Ishikawa (cell line): ENCODE results near the gene COIL.

Experiments used
- CEBPB ChIP-seq: IDR thresholded peaks from 2 replicates; pipeline ENCODE4 v1.6.1; 2012
- CREB1 ChIP-seq: IDR thresholded peaks from 2 replicates; pipeline ENCODE4 v1.6.1; 2012; ENCODE audit warnings: low read depth
- EGR1 ChIP-seq: IDR thresholded peaks from 2 replicates; pipeline ENCODE4 v1.6.1; 2012
- EP300 ChIP-seq: IDR thresholded peaks from 2 replicates; pipeline ENCODE4 v1.6.1; 2012; ENCODE audit warnings: borderline replicate concordance
- FOXM1 ChIP-seq: IDR thresholded peaks from 2 replicates; pipeline ENCODE4 v1.6.1; 2012; ENCODE audit warnings: low read depth, borderline replicate concordance
- NFIC ChIP-seq: IDR thresholded peaks from 2 replicates; pipeline ENCODE4 v1.6.1; 2012
- RAD21 ChIP-seq: IDR thresholded peaks from 2 replicates; pipeline ENCODE4 v1.6.1; 2012; ENCODE audit warnings: low read depth
- REST ChIP-seq: IDR thresholded peaks from 2 replicates; pipeline ENCODE4 v1.6.1; 2012; ENCODE audit warnings: low read depth, mild to moderate bottlenecking
- TAF1 ChIP-seq: IDR thresholded peaks from 2 replicates; pipeline ENCODE4 v1.6.1; 2012; ENCODE audit warnings: low read depth, mild to moderate bottlenecking
- TCF12 ChIP-seq: IDR thresholded peaks from 2 replicates; pipeline ENCODE4 v1.6.1; 2012; ENCODE audit warnings: low read depth
- TEAD4 ChIP-seq: IDR thresholded peaks from 2 replicates; pipeline ENCODE4 v1.6.1; 2012
- USF1 ChIP-seq: IDR thresholded peaks from 2 replicates; pipeline ENCODE4 v1.6.1; 2012
- YY1 ChIP-seq: IDR thresholded peaks from 2 replicates; pipeline ENCODE4 v1.6.1; 2012; ENCODE audit warnings: low read depth
- ZBTB7A ChIP-seq: IDR thresholded peaks from 2 replicates; pipeline ENCODE4 v1.6.1; 2012; ENCODE audit warnings: low read depth
- TF ChIP-seq, protein P1 (sequence below): IDR thresholded peaks from 2 replicates; pipeline ENCODE4 v1.6.1; 2012

The COIL gene

GRCh38 chr17:56972111-56972730, 11.4 kb upstream of the COIL start:
- no peak for TF ChIP-seq NFIC
- no peak for TF ChIP-seq USF1

- TF ChIP-seq USF1 (no peak), EGR1 (no peak)
- TF ChIP-seq, protein P1, sequence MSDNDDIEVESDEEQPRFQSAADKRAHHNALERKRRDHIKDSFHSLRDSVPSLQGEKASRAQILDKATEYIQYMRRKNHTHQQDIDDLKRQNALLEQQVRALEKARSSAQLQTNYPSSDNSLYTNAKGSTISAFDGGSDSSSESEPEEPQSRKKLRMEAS: no peak
Observed at GRCh38 chr17:56970974-56971373, 10.1 kb upstream of the COIL start.

DNA sequence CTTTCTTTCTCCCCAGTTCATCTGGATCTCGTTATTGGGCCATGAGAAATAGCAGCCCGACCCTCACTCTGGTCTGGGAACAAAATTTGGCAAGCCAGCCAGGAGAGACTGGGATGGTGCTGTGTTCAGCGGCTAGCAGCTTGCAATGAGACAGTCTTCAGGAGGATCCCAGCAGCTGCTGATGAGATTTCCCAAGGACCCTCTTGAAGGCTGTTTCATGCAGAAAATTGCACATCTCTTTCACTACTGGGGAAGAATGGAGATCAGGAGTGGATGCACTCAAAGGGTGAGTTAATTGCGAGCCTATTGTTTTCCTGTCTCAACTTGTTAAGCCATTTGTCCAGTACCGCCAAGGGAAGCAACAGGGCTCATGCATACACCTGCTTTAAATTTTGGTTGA, 5.5 kb upstream of the COIL start:
- TF ChIP-seq CEBPB (no peak), NFIC (no peak), YY1 (no peak), USF1 (no peak), ZBTB7A (no peak), TEAD4 (no peak), RAD21 (no peak), EP300 (no peak), TCF12 (no peak), REST (no peak), EGR1 (no peak), CREB1 (no peak), TAF1 (no peak), FOXM1 (no peak)
- TF ChIP-seq, protein P1: no peak

- no peak for TF ChIP-seq NFIC
- TF ChIP-seq CREB1: no peak
- TF ChIP-seq ZBTB7A: no peak
- no peak for TF ChIP-seq REST
- no peak for TF ChIP-seq TAF1
- TF ChIP-seq RAD21: no peak
- TF ChIP-seq, protein P1: no peak
- no peak for TF ChIP-seq TEAD4
- no peak for TF ChIP-seq CEBPB
- TF ChIP-seq USF1: no peak
- TF ChIP-seq EP300: no peak
- TF ChIP-seq TCF12: no peak
- no peak for TF ChIP-seq EGR1
- no peak for TF ChIP-seq FOXM1
- no peak for TF ChIP-seq YY1
Observed at GRCh38 chr17:56956992-56957391, 3.9 kb downstream of the COIL start.

GRCh38 chr17:56949595-56949994, 11.3 kb downstream of the COIL start:
- TF ChIP-seq RAD21 (no peak), TCF12 (no peak), TEAD4 (no peak), TAF1 (no peak)

- TF ChIP-seq, protein P1: no peak
- TF ChIP-seq RAD21: no peak
- TF ChIP-seq ZBTB7A: no peak
- no peak for TF ChIP-seq TCF12
- no peak for TF ChIP-seq TAF1
- TF ChIP-seq REST: no peak
- TF ChIP-seq USF1: no peak
- no peak for TF ChIP-seq NFIC
- no peak for TF ChIP-seq EP300
- TF ChIP-seq TEAD4: no peak
- TF ChIP-seq CREB1: no peak
- TF ChIP-seq CEBPB: no peak
Observed at GRCh38 chr17:56948491-56948890, 12.4 kb downstream of the COIL start.
